ENCODE measurements around the gene BNC2. TPM values are rescaled to one million over a fixed set of nuclear protein-coding genes. Genes with fewer than 3 reads are reported as not detected.

The BNC2 gene
- total RNA-seq, 2 donors from 2014 or later = 0.99 to 1.8 TPM

DNA sequence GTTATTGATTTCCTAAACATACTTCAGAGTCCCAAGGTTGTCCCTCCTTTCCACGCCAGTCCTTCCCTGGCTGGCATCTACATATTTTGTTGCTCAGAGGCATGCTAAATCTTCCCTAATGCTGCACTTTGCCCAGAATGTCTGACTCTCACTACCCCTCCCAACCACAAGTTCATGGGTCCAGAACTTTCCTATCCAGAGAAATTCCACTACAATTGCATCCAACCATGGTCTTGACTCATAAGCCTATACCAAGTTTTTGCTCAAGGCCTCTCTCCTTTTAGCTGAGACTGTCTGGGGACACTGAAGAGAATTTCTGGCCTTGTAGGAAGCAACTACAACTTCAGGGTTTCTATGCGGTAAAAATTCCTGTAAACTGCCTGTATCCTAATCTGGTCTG lies 206.3 kb downstream of the BNC2 start:
- Histone ChIP-seq H3K4me1 (no peaks in the 10 kb centered on the region), H3K9me3 (no peaks in the 10 kb centered on the region), H3K27ac (no peak overlapping the region), H3K4me3 (no peak overlapping the region), H3K36me3 (replicated peaks in 1 of 2; ENCODE audit: insufficient read depth in 1 of 2, low read depth in 2 of 2) (no peaks in the 10 kb centered on the region), H3K27me3 (no peaks in the 10 kb centered on the region)
- WGBS, 2 donors = 89 to 98% methylated on average over 2 of the region's 2 CpGs
- TF ChIP-seq, protein P1, sequence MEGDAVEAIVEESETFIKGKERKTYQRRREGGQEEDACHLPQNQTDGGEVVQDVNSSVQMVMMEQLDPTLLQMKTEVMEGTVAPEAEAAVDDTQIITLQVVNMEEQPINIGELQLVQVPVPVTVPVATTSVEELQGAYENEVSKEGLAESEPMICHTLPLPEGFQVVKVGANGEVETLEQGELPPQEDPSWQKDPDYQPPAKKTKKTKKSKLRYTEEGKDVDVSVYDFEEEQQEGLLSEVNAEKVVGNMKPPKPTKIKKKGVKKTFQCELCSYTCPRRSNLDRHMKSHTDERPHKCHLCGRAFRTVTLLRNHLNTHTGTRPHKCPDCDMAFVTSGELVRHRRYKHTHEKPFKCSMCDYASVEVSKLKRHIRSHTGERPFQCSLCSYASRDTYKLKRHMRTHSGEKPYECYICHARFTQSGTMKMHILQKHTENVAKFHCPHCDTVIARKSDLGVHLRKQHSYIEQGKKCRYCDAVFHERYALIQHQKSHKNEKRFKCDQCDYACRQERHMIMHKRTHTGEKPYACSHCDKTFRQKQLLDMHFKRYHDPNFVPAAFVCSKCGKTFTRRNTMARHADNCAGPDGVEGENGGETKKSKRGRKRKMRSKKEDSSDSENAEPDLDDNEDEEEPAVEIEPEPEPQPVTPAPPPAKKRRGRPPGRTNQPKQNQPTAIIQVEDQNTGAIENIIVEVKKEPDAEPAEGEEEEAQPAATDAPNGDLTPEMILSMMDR (IDR thresholded peaks at IDR 0.05) = no peak
- no peak for TF ChIP-seq POLR2A (IDR thresholded peaks at IDR 0.05)
- intact Hi-C loops (cut with DNase I) = no loop called here
- no peak for DNase-seq
- ATAC-seq = no peak

GRCh38 chr9:16661816-16662215 lies 208.7 kb downstream of the BNC2 start:
- H3K36me3 ChIP-seq (replicated peaks in 1 of 2; ENCODE audit: insufficient read depth in 1 of 2, low read depth in 2 of 2) = no peaks in the 10 kb centered on the region
- DNase-seq = no peak
- TF ChIP-seq, protein P1 (IDR thresholded peaks at IDR 0.05) = no peak
- no peak for TF ChIP-seq POLR2A (IDR thresholded peaks at IDR 0.05)
- no peaks in the 10 kb centered on the region for H3K4me1 ChIP-seq
- no peaks in the 10 kb centered on the region for H3K27me3 ChIP-seq
- no peak overlapping the region for H3K4me3 ChIP-seq
- intact Hi-C loops (cut with DNase I) = no loop called here
- H3K27ac ChIP-seq = no peak overlapping the region
- H3K9me3 ChIP-seq = no peaks in the 10 kb centered on the region
- no peak for ATAC-seq
- WGBS, 2 donors = 63 to 72% methylated on average over 1 of the region's 1 CpG

GRCh38 chr9:16659096-16659495 lies 211.4 kb downstream of the BNC2 start:
- intact Hi-C loops (cut with DNase I) = no loop called here
- Histone ChIP-seq H3K27me3 (no peaks in the 10 kb centered on the region), H3K27ac (no peak overlapping the region), H3K36me3 (replicated peaks in 1 of 2; ENCODE audit: insufficient read depth in 1 of 2, low read depth in 2 of 2) (no peaks in the 10 kb centered on the region), H3K4me1 (no peaks in the 10 kb centered on the region), H3K9me3 (no peaks in the 10 kb centered on the region), H3K4me3 (no peak overlapping the region)
- no peak for DNase-seq
- WGBS, 2 donors = 61 to 67% methylated on average over 8 to 11 of the region's 11 CpGs
- ATAC-seq = no peak
- no peak for TF ChIP-seq POLR2A (IDR thresholded peaks at IDR 0.05)
- TF ChIP-seq, protein P1 (IDR thresholded peaks at IDR 0.05) = no peak

DNA sequence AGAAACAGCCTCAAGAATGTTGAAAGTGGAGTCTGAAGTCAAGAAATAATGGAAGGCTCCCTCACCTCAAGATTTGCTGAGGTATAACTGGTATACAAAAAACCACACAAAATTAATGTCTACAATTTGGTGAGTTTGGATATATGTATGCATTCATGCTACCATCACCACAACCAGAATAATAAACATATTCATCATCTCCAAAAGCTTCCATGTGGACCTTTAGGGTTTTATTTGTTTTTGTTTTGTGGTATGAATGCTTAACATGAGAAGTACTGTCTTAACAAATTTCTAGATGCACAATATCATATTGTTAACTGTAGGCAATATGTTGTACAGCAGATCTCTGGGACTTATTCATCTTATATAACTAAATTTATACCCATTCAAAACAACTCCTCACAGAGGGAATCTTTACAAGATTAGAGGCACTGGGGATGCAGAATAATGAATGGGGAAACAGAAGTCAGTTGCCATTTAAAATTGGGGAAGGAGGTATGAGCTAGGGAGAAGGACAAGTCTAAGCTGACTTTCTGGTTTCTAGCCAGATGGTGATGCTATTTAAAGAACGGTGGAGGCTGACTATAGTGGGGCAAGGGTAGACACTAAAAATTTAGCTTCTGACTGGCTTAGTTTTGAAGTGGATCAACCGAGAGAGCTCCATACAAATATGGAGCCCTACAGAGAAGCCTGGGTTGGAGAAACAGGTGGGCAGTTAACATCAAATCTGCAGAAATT lies 213.9 kb downstream of the BNC2 start:
- H3K4me3 ChIP-seq = no peak overlapping the region
- TF ChIP-seq POLR2A (IDR thresholded peaks at IDR 0.05) = no peak
- TF ChIP-seq, protein P1 (IDR thresholded peaks at IDR 0.05) = no peak
- H3K36me3 ChIP-seq (replicated peaks in 1 of 2; ENCODE audit: insufficient read depth in 1 of 2, low read depth in 2 of 2) = no peaks in the 10 kb centered on the region
- WGBS, 2 donors = 53 to 63% methylated on average over 2 of the region's 2 CpGs
- no peaks in the 10 kb centered on the region for H3K9me3 ChIP-seq
- no peaks in the 10 kb centered on the region for H3K4me1 ChIP-seq
- H3K27ac ChIP-seq = no peak overlapping the region
- DNase-seq (no peak), ATAC-seq (no peak)
- no peaks in the 10 kb centered on the region for H3K27me3 ChIP-seq
- intact Hi-C loops (cut with DNase I) = no loop called here

GRCh38 chr9:16654596-16655126 lies 215.8 kb downstream of the BNC2 start:
- Histone ChIP-seq H3K4me3 (no peak overlapping the region), H3K9me3 (no peaks in the 10 kb centered on the region), H3K27me3 (no peaks in the 10 kb centered on the region), H3K27ac (no peak overlapping the region), H3K36me3 (replicated peaks in 1 of 2; ENCODE audit: insufficient read depth in 1 of 2, low read depth in 2 of 2) (no peaks in the 10 kb centered on the region), H3K4me1 (no peaks in the 10 kb centered on the region)
- 59 to 61% methylated on average over 3 of the region's 3 CpGs for WGBS, 2 donors
- intact Hi-C loops (cut with DNase I) = no loop called here
- DNase-seq (no peak), ATAC-seq (no peak)
- TF ChIP-seq POLR2A (IDR thresholded peaks at IDR 0.05) = no peak
- TF ChIP-seq, protein P1 (IDR thresholded peaks at IDR 0.05) = no peak
